Endometrial microvascular endothelial cells (primary cell): ENCODE measurements around the gene PFDN4. TPM values are rescaled to one million over a fixed set of nuclear protein-coding genes. Genes with fewer than 3 reads are reported as not detected.
"Not testable (repeated sequence)": the region's sequence is repeated elsewhere in the genome, so short reads cannot be mapped to it uniquely, and the experiment has no call there.

Source experiments
- in situ Hi-C: cut with HindIII; loops from 2 replicates; pipeline ENCODE4 v1.10.0; 2017; ENCODE audit warnings: low sequenced_read_pairs, low pct_unique_long_range_greater_than_20kb; ENCODE audit errors: inconsistent ontology term
- total RNA-seq: library from RNA; depleted of rRNA; stranded (reverse); fragments of >200 nt; gene quantifications from one replicate; pipeline ENCODE4 v1.2.3, GENCODE V29; 2015; ENCODE audit errors: inconsistent ontology term

Gene PFDN4
- total RNA-seq, 1 donor from 2014 or later = 69.5 TPM

DNA sequence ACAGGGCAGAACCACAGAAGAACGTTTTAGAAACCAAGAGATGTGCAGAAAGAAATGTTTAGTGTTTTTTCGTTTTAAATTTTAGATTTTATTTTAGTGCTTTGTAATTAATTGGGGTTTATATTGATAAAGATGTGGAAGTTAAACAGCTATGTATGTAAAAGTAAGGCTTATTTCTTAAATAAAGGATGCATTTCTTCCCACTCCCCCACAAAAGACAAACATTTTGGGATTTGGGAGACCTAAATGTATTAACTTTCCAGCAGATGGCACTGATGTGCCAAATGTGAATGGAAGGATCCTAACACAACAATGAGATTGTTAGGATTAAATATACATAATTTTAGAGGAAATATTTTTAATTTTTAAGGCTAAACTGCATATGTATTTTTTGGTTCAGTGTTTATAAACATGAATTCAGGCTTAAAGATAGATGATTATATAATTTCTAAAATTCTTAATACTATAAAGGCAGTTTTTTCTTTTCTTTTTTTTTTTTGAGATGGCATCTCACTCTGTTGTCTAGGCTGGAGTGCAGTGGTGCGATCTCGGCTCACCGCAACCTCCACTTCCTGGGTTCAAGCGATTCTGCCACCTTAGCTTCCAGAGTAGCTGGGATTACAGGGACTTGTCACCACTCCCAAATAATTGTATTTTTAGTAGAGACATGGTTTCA, 12.0 kb downstream of the PFDN4 start:
- in situ Hi-C loops = no loop called here

DNA sequence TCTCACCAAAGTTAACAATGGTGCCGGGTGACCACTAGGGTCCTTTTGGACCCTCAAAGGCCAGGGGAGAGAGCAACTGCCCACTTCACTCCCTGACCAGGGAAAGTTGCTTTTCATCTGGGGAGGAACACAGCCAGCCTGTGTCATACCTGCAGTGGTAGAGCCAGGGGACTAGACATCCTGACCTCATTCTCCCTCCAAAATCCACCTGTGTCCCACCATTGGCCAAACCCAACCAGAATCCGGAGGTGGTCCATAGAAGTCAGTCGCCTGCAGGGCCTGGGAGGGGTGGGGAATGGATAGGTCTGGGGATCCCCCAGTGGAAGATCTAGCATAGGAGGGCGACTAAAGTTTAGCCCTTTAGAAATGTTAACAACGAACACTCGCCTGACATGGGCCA, 12.8 kb downstream of the PFDN4 start:
- in situ Hi-C loops = no loop called here

DNA sequence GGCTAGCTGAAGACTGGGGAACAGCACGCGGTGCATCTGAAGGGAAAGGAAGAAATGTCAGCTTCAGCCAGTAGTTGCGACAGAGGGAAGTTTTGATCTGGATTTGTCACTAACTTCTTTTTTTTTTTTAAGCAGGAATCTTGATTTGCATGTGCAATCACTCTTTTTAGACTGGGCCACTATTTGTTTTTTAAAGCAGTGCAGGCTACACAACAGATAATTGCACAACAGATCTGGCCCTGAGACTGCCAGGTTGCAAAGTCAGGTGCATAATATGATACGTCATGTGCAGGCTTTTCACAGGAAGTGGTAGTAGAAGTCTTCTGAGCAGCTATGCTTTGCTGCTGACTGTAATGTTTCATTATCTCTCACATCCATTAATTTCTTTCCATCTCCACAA, 13.5 kb downstream of the PFDN4 start:
- in situ Hi-C loops = no loop called here

DNA sequence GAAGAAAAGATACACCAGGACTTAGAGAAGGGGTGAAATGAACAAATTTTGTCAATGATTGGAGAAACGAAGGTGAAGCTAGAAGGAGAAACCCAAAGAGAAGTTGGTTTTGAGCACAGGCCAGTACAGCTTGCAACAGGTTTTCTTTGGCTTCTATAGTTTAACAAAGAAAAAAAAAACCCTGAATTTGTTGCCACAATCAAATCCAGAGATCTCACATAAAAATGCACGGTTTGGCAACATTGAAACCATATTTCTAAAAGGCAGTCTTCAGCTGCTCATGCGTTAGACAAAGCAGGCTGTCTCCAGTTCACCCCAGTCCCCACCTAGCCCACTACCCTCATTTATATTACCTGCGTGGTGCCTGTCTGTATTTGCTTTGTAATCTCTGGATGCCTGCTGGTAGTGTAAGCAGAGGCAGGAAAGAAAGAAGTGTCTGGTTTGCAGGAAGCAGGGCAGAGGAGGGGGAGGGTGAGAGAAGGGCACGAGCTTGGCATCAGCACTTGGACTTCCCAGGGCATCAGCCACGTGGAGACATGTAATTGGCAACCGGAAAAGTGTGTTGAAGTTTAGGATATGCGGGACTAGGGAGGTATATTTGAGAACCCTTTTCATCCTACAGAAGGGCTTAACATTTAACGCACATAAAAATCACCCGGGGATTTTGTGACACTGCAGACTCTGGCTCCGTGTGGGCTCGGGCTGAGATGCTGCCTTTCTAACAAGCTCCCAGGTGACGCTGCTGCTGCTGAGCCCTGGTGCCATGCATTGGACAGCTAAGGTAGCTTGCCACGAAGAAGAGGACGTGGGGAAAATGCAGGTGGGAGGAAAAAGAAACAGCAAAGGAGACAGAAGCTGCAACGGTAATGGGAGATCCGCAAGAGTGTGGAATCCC, 14.4 kb downstream of the PFDN4 start:
- in situ Hi-C loops = no loop called here

DNA sequence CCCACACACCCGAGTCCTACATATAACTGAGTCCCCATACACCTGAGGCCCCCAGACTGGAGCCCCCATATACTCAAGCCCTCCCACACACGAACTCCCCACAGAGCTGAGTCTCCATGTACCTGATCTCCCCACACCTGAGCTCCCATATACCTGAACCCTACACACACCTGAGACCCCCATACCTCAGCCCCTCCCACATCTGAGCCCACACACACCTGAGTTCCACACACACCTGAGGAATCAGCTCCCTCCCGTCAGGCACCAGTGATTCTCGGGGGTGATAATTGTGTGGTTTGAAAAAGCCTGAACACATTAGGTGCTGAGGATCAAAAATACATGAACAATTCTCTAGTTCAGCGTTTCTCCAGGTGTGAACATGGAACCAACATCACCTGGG, 15.4 kb downstream of the PFDN4 start:
- in situ Hi-C loops = no loop called here

DNA sequence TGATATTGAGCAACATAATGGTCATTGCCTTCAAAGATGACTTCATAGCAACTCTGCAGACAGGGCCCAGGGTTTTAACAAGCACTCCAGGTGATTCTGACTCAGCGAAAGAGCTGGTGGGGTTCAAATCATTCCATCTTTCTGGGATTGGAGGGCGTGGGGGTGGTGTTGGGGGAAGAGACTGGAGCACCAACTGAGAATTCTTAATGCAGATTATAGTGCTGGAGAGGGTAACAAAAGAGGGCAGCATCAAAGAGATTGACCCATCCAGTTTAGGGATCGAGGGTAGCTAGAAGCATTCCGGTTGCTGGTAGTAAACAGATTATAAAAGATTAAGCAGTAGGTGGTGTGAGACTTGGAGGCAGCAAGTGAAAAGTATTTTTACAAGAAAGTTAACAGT, 15.9 kb downstream of the PFDN4 start:
- in situ Hi-C loops = no loop called here

DNA sequence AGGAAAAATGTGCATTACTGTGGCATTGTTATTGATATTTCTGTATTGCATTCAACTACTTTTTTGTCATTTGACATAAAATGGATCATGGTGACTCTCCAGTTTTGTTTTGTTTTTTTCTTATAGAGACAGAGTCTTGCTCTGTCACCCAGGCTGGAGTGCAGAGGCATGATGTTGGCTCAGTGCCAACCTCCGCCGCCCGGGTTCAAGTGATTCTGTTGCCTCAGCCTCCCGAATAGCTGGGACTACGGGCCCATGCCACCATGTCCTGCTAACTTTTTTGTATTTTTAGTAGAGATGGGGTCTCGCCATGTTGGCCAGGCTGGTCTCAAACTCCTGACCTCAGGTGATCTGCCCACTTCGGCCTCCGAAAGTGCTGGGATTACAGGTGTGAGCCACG, 16.8 kb downstream of the PFDN4 start:
- in situ Hi-C loops = not testable (repeated sequence)

DNA sequence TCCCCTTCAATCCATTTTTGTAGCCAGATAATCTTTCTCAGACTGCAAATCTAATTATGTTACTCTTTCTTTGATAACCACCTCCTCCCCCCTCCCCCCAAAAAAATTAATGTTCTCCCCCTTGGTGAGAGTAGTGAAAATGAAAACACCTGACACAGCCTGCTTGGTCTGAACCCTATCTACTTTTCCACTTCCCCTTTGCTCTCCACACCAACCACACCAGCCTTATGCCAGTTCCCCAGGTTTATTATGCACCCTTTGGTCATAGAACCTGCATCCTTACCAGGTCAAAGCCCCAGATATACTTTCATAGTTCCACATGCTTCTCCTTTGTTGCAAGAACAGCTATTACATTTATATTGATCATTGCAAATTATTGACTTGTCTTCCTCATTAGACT, 19.4 kb downstream of the PFDN4 start:
- in situ Hi-C loops = no loop called here

DNA sequence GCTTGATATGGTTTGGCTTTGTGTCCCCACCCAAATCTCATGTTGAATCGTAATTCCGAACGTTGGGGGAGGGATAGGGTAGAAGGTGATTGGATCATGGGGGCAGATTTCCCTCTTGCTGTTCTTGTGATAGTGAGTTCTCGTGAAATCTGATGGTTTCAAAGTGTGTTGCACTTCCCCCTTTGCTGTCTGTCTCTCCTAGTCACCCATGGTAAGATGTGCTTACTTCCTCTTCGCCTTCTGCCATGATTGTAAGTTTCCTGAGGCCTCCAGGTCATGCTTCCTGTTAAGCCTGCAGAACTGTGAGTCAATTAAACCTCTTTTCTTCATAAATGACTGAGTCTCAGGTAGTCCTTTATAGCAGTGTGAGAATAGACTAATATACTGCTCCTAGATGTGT, 19.9 kb downstream of the PFDN4 start:
- in situ Hi-C loops = no loop called here

DNA sequence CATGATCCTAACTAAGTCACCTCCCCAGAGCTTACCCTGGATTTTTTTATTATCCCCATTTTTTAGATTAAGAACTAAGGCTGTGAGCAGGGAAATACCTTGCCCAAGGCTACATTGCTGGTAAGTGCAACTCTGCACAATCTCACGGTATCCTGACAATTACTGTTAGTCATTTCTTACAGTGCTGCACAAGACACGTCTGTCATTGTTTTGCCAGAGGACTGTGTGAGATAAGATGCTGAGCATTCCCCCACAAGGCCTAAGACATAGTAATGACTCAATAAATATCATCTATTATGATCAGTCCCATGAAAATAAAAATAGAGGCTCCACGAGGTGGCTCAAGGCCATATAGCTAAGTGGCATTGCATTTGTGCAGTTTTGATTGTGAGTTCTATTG, 21.0 kb downstream of the PFDN4 start:
- in situ Hi-C loops = no loop called here

DNA sequence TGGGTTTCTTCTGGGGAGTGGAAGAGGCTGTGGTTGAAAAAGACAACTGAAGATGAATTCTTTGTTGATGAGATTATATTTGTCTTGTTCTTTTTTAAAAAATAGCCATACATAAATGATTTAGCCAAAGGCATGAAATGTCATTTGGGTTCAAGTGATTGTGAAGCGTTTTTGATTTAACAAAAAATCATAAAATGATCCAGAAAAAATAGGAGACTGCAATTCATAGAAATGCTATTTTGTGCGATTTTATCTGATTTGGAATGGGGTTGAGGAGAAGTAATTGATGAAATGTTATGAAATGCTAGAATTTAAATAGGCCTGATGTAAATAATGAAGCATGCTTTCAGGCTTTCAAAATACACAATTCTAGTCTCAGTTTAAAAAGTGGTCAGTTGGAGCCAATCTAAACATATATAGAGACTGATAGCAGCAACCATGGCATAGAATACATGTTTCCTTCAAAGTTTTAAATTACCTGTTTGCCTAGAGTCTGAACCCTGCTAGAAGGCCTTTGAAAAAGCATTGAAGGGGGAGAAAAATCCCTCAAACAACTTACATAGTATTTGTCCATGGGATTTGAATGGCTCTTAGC, 21.8 kb downstream of the PFDN4 start:
- in situ Hi-C loops = no loop called here

DNA sequence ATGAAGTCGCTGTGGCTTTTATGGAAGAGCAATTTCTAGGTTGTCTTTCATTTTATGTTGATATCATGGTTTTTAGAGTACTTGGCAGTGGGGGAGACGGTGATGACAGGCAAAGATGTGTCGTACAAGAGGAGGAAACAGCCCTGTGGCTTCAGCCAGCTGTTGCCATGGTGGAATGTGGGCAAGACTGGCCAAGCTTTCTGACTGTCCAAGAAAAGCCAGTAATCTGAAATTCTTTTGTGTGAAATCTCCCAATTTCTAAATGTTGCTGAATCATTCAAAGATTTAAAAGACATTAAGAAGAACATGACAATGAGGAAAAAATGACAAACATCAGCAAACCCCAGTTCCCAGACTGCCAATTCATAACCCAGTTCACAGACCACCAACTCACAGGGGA, 23.1 kb downstream of the PFDN4 start:
- in situ Hi-C loops = no loop called here

DNA sequence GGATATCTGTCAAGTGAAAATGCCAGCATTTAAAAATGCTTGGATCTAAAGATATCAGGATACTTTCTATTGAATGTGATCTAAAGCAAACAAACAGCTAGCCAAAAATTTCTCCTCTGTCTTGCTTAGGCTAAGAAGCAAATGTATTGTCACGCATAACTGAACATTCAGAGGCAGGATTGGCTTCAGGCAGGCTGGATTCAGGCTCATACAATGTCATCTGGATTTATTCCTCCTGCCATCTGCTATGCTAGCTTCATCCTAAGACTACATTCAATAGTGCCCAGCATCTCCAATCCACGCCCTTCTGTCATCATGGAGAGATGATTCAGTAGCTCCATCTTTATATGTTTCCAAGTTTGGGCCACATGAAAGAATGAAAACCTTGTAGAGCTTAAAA, 27.1 kb downstream of the PFDN4 start:
- in situ Hi-C loops = no loop called here

DNA sequence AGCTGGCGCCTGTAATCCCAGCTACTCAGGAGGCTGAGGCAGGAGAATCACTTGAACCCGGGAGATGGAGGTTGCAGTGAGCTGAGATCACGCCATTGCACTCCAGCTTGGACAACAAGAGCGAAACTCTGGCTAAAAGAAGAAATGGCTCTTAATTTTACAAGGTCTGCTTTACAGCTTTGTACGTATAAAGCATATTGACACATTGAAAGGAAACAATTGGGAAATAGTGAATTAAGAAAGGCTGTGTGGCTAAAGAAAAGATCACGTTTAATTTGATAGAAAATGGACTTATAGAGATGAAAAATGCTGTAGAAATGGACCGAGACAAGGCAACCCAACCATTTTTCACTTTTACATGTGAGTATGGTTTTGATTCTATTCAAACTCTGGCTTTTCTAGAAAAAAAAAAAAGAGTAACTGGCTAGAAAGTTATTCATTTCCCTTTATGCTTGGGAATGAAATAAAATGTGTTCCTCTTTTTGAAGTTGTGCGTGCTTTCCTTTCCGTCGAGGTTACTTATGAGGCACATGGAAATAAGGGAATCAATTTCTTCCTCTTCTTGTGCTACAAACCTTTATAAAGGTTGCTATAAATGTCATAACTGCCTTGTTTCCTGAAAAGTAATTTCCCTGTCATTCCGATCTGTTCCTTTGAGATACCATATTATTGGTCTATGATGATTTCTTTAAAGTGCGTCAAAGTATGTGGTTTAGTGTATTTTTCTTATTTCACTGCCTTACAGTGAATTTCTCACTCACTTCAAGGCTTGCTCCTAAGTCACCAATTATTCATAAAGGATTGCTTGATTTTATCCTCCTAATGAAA, 29.4 kb downstream of the PFDN4 start:
- in situ Hi-C loops = no loop called here

DNA sequence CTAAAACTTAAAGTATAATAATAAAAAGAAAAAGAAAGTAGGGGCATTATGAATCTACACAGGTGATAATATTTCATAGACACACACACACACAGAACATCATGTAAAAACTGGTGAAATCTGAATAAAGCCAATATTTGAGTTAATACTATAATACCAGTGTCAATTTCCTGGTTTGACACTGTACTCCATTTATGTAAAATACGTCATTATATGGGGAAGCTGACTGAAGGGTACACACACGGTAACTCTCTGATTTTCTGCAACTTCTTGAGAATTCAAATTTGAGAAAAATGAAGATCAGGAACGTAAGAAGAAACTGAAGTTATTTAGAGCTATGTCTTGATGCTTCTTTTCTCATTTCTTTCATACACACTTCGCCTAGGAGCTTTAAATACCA, 36.2 kb downstream of the PFDN4 start:
- in situ Hi-C loops = no loop called here

DNA sequence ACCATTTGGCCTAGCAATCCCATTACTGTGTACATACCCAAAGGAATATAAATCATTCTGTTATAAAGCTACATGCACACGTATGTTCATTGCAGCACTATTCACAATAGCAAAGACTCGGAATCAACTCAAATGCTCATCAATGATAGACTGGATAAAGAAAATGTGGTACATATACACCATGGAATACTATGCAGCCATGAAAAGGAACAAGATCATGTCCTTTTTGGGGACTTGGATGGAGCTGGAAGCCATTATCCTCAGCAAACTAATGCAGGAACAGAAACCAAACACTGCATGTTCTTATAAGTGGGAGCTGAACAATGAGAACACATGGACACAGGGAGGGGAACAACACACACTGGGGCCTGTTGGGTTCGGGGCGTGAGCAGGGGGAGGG, 40.8 kb downstream of the PFDN4 start:
- in situ Hi-C loops = not testable (repeated sequence)

DNA sequence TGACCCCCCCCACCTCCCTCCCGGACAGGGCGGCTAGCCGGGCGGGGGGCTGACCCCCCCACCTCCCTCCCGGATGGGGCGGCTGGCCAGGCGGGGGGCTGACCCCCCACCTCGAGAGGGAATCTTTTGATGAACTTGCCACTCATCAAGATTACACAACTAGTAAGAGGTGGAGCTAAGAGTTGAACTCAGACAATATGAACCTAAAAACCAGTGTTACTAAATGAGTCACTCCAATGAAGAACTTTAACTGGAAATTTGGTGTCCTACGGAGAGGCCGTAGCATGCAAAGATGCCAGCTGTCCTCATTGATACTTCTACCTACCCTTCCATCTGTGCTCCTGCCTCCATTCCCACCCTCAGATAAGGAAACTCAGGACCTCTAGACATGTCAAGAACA, 42.8 kb downstream of the PFDN4 start:
- in situ Hi-C loops = no loop called here

DNA sequence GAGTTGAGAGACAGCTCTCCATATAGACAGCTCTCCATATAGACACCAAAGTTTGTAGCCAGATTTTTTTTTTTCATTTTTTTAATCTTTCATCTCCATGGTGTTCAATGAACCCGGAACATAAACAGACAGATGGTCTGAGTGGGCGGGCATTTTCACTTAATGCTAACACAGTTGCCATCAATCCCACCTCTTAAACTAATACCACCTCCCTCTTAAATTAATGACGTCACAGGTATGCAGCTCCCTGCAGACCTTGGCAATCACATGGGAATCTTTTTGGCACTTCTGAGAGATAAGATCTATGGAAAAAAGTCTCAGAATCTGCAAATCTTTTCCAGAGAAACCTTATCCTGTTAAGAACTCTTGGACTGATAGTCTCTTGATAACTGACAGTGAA, 43.2 kb downstream of the PFDN4 start:
- in situ Hi-C loops = no loop called here

DNA sequence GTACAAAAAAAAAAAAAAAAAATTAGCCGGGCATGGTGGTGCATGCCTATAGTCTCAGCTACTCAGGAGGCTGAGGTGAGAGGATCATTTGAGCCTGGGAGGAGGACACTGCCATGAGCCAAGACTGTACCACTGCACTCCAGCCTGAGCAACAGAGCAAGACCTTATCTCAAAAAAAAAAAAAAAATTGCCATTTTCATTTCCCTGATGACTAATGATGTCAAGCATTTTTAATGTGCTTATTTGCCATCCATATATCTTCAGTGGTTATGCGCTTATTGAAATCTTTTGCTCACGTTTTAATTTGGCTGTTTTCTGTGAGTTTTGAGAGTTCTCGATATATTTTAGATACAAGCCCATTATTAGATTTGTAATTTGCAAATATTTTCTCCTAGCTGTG, 46.7 kb downstream of the PFDN4 start:
- in situ Hi-C loops = no loop called here
